ENCODE measurements around the gene DOCK3.

DNA sequence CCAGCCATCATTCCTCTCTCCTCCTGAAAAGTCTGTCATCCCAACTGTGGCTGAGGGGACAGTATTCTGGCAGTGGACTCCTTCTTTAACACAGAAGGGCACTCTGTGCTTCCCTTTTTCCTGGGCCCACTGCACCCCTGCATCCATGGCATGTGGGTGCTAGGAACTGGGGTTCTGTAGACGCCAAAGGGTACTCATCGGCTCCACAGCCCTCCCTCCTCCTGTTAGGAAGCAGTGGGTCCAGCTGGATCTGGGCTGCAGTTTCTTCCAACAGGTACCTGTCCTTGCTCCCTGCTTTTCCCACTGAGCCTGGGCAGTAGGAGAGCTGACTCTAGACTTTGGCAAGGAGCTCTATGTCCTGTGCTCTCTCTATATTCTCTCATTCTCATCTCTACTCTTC is 704.0 kb downstream of the DOCK3 start:
- TF ChIP-seq EP300 (IDR thresholded peaks at IDR 0.05) = no peak
- TF ChIP-seq, protein P1, sequence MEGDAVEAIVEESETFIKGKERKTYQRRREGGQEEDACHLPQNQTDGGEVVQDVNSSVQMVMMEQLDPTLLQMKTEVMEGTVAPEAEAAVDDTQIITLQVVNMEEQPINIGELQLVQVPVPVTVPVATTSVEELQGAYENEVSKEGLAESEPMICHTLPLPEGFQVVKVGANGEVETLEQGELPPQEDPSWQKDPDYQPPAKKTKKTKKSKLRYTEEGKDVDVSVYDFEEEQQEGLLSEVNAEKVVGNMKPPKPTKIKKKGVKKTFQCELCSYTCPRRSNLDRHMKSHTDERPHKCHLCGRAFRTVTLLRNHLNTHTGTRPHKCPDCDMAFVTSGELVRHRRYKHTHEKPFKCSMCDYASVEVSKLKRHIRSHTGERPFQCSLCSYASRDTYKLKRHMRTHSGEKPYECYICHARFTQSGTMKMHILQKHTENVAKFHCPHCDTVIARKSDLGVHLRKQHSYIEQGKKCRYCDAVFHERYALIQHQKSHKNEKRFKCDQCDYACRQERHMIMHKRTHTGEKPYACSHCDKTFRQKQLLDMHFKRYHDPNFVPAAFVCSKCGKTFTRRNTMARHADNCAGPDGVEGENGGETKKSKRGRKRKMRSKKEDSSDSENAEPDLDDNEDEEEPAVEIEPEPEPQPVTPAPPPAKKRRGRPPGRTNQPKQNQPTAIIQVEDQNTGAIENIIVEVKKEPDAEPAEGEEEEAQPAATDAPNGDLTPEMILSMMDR (IDR thresholded peaks at IDR 0.05) = no peak
- no peak for TF ChIP-seq POLR2A (IDR thresholded peaks at IDR 0.05)
